OCI-M2 (cell line): ENCODE results near the gene SEC61B.
A peak's percentile ranks its signal among the peaks of the same experiment; 100 is the strongest.

Experiments
- DNase-seq: peaks from one replicate; lab custom pipeline; 2025; ENCODE audit not compliant: unreplicated experiment; lab: John Stamatoyannopoulos, UW

Gene SEC61B

DNA sequence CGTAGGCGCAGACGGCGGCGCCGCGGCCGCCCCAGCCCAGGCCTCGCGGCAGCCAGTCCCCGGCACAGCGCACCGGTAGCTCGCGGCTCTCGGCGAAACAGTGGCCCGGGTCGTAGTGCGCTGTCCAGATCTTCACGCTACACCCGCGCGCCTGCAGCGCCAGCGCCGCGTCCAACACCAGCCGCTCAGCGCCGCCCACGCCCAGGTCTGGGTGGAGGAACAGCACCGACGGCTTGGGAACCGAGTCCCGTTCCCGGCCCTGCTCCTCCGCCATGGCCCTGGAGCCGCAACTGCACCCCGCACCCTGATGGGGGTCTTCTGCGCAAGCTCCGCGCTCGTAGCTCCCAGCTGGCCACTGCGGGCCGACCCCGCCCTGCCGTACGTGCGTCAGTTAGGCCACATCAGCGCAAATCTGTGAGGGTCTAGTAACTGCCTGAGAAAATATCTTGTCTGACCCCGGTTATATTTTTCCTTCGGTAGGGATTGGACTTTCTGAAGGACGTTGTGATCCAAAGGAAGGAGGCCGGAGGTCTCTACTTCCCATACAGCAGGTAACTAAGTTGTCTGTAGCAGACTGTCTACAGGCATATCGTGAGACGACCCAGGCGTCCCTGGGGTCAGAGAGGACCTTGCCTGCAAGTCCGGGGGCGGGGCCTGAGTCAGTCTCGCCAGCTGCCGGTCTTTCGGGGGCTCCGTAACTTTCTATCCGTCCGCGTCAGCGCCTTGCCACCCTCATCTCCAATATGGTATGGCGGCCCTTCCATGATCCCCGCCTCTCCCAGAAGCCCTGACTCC lies at the start of gene SEC61B, which contains the start of gene ALG2:
Gene SEC61B (plus strand): TSS at position 662 of the 795 bp plus-strand sequence. CDS start 82 bp downstream, at position 744.
Gene ALG2 (minus strand): TSS at position 322 of the 795 bp plus-strand sequence. CDS start 48 bp downstream, at position 274.
- DNase-seq, result peak; percentile 64

DNA sequence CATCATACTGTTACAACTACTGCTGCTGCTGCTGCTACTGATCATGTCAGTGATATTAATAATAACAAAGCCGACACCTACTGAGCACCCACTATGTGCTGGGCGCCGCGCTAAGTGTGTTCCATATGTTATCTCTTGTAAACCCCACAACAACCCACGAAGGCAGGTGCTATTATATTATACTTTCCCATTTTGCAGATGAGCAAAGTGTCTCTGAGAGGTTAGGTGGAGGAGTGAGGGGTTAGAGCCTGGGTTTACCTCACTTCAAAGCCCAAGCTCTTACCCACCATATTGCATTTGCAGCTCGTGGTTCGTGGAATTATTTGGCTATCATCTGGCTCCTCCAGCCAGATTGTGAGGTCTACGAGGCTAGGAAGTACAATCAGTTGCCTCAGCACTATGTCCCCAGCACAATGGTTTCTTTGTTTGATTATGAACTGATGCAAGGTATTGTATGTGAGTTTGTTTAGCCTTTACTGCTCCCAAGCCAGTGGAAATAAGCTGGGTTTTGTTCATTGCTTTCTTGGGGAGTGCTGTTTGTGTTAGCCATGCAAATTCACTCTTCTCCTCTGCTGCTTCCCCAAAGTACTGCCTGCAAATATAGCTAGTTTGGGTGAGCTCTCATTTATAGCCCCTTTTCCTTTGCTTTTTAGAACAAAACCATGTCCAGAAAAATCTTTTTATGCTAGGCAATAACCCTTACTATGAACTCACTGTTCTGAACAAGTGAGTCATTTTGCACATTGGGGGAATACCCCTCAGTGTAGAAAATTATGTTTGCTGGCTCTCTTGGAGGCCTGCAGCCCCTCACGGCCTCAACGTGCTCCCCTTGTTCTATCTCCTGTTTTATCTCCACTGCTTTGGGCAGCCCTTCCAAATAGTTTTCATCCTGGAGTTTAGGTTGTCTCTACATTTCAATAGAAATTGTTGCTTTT lies 48.2 kb upstream of the SEC61B start:
- no peak for DNase-seq

DNA sequence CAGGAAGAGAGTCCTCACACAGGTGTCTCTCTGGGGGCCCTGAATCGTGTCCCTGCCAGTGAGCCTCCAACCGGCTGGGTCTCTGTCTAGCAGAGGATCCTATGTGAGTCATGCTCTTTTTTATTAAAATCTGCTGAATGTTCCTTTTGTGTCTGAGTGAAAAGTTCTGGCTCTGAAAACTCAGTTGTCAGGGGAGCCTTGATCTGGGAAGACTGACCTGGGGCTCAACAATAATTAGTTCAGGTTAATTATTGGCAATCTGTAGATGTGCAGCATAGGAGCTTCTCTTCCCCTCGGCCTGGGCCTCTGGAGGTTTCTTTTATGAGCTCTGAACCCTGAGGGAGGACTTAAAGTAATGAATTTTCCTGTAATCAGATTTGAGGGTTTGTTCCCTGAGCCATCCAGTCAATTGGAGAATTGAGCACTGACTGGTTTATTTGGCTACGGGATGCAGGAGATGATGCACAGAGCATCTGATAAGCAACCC lies 45.5 kb upstream of the SEC61B start:
- DNase-seq, result no peak

DNA sequence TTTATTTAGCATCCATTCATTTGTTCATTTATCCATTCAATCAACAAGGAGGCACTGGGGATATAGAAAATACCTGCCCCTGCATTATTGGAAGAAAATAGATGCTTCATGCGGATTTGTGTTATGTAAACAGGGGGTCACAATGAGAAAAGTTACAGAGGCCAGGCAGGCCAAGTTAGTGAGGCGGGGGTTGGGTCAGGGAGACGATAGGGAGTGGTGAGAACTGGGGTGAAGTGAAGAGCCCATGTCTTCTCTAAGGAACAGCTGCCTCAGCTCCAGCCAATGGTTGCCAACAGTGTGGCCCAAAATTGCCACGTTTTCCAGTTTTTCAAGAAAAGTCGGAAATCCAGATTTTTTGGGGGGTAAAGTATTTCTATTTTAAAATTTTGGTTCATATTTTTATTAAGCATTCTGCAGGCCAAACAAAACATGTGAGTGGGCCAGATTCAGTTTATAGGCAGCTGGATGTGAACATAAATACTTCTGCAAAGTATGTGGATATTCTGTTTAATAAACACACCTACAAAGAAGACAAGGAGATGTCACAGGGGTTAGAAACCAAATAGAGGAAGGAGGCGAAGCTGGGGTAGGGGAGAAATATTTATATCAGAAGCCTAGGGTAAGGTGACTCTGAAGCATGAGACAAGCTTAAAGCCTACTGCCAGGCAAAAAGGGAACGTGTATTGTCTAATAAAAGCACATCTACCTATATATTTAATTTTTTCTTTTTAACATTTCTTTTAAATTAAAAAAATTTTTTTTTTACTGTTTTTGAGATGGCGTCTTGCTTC lies 44.3 kb upstream of the SEC61B start:
- DNase-seq, result no peak

DNA sequence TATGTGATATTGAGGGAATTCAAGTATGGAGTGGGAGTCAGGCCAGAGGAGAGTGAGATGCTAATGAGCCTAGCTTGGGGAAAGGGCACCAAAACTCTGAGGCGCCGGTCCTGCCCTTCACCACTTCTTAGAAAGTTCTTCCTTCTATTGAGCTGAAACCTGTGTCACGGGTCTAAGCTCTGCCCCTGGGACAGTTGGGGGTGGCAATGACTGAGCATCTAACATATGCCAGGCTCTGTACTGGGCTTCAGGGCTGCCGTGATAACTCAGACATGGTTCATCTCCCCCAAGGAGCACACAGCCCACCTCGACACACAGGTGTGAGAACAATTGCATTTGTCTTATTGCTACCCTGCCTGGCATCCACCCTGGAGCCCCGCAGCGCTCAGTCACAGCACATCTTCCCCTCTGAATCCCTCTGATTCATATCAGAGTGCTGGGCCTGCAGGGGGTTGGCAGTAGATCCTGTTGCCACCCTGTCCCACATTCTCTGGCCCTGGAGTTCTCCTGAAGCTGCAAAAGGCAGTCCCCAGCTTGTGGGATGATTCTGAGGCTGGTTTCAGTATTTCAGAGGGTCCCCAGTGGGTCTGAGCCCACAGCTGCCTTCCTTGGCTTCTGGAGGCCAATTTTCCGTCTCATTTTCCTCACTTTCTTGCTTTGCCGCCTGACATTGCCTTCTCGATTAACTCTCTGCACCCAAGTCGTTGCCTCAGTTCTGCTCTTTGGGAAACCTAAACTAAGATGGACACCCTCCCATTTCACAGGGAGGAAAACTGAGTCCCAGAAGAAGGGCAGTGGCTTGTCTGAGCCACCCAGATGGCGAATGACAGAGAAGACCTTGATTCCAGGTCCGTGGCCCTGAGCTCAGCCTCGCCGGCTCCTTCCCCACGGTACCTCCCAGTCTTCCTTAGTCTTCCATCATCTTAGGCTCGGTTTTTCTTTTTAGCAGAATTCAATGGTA lies 42.9 kb upstream of the SEC61B start:
- DNase-seq, result no peak

DNA sequence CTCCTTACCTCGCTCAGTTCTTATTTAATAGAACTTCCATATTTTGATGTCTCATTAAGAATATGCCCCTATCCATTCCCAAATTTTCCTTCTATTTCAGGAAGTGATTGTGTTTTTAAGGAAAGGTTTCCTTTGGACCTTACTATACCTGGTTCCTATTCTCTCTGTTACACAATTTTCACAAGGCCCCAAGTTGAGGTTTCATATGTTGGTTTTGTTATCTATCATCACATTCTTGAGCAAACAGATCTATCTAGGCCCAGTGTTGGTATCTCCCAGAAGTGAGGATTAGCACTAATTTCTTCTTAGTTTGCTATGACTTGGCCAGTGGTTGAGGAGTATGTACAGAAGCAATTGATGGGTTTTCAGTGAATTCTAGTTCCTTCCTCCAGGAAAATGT lies 41.9 kb upstream of the SEC61B start:
- no peak for DNase-seq

DNA sequence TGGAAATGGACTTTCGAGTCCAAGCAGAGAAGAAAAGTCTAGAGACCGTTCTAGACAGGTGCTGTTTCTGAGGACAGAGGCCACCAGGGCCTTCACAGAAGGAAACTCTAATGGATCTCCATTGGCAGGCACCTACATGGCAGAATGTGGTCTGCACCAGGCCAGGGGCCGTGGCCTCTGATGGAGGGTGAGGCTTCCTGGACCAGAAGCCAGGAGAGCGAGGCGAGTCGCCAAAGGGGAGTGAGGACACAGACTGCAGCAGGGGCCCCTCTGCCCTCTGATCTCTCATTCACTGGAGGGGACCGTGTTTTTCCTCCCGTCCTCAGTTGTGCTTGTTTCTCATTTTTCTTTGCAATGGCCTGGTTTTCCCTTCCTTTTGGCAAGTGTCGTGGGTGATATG lies 41.4 kb upstream of the SEC61B start:
- no peak for DNase-seq

DNA sequence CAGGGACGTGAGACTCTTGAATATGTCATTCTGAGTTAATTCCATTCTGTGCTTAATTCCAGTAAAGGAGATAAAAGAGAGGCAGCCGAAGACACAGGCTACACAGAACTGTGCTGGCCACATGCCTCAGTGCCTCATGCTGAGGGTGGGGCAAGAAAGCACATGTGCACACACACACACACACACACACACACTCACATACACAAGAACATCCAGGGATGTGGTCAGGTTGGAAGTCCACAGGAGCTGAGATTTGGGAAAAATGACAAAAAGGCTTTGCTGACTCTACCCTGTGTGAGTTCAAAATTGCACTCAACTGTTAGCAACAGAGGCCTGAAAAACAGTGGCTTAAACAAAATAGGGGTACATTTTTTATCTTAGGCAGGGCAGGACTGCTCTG lies 40.9 kb upstream of the SEC61B start:
- DNase-seq, result no peak

DNA sequence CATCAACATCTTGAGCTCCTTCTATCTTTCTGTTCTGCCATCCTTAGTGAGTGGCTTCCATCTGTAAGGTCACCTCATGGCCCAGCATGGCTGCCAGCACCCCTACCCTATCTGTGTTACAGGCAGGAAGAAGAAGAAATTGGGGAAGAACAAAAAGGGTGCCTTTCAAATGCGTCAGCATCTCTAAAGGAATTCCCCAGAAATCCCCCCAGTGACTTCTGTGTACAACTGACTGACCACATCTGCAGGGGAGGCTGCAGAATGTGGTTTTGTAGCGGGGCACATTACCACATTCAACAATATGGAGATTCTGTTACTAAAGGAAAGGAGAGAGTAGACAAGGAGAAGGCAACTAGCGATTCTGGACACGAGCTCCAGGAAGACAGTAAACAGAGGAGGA lies 40.5 kb upstream of the SEC61B start:
- DNase-seq, result no peak

DNA sequence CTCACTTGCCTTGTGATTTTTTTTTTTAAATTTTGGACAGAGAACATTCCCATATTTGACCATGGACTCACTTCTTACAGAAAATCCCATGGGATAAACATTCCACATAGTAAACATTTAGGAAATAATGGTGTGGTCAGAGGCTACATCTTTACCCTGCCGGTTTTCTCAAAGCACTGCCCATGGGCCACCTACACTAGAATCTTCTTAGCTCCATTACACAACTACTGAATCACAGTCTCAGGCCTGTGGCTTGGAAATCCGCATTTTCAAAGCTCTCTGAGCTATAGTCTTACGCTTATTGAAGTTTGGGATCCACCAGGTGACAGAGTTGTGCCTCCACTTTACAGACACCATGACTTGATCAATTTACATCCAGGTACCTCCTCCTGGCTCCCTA lies 39.7 kb upstream of the SEC61B start:
- DNase-seq, result no peak

DNA sequence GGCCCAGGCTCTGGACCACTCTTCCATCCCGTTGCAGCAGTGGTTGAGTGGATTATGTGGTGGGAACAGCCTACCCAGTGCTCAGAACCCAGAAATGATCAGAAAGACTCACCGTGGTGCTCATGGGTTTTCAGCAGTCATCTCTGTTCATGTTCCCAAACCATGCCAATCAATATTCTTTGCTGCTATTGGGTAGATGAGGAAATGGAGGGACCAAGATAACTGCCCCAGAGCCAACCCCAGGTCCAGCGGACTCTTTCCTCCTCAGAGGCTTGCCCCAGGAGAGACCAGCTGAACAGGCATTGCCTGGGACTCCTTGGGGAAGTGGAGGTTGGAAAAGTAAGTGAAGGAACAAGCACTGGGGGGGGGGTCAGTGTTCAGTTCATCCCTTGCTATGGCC lies 38.5 kb upstream of the SEC61B start:
- DNase-seq, result no peak

DNA sequence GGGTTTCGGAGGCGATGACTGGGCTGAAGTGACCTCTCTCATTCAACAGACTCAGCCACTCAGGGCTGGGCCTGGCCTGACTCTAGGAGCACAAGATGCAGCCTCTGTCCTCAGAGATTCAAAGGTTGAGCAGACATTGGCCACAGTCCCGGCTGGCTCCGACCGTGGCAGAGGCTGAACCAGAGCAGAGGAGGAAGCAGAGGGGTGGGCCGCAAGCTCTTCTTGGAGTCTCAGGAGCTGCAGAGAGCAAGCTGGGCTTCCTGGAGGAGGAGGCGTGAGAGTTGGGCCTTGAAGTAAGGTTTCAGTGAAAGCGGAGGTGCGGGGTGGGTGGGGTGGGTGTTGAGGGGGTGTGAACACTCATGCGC lies 38.0 kb upstream of the SEC61B start:
- DNase-seq, result no peak

DNA sequence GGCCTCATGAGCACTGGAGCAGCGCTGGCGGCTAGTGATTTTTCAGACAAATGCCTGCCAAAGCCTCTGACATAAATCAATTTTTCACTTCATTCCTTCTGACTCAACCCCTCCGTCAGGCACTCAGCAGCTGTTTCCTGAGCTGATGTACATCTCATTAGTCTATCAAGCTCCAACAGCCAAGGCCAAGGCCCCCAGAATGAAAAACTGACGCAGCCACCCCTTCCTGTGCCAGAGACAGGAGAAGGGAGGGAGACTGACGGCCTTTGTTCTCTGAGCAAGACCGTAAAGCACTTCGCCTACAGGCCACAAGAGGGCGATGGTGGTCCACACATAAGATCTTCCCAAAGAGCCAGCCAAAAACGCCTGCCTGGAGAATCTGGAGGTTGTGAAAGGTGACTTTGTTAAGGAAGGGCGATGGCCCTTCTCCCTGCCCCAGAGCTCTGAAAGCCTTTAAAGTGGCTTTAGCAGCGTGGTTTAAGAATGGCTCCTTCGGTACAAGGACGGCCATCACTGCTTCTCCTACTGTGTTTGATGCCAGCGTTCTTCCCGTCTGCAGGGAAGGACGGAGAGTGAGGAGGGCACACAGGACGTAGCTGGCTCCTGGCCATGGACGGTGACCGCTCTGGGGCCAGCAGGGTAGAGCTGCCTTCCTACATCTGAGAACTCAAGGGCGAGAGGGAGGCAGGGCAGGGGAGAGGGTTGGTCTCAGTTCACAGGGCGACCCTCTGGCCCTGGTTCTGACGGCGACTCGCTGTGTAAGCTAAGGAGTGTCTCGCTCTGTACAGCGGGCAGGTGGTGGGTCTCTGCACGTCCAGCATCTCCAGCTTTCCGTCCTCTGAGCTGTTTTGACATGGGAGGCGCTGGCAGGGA lies 37.4 kb upstream of the SEC61B start:
- DNase-seq, result peak; percentile 6

DNA sequence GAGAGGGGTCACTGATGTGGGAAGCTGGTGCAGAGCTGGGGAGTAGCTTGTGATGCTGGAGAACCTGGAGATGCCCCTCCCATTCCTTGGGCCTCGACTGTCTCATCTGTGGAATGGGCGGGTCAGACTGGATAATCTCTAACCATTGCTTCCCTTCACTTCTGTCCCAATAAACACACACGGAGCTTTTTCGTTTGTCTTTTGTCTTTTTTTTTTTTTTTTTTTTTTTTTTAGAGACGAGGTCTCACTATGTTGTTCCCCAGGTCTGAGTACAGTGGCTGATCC lies 36.8 kb upstream of the SEC61B start:
- no peak for DNase-seq

DNA sequence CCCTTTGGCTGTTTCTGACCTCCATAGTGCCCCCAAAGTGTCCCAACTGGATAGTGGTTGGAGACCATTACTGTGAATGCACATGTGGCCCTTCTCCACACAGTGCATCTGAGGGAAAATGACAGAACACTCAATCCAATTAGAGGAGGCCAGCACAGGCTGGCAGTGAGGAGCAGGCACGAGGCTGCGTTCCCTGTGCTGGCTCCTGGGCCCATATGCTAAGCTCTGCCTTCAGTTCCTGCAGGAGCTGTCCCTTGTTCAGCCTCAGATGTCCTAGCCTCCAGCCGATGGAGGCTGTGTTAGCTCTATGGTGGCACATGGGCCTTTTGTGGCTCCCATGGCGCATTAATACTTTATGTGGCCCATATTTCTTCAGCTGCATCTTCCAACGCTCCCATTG lies 36.1 kb upstream of the SEC61B start:
- no peak for DNase-seq

DNA sequence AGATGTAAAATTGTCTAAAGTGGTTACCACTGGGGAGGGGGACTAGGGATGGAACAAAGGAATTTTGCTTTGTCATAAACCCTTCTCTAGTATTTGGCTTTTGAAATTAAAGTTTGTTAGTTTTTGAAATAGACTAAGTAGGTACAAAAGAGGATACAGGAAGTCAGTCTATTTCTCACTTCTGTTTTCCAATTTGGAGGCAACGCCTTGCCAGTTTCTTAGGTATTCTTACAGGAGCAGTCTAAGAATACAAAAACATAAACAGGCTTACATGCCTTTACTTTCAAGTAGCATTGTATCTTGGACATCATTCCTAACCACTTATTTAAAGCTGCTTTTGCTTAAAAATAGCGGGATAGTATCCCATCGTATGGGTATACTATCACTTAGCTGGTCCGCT lies 34.8 kb upstream of the SEC61B start:
- no peak for DNase-seq

DNA sequence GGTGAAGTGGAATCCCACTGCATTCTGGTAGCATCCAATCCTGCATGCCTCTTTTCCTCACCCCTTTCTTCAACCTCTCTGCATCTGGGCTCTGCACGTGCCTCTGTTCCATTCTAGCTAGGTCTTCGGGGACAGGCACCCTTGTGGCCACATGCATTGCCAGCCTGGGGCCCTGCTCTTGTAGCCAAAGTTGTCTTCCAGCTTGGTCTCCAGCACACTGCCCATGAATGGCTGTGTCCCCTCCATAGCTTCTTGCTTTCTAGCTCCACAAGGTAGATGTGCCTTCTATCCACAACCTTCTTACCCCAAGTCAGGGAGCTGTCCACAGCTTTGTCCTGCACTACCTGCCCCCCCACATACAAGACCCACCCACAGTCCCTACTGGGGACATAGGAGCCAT lies 32.9 kb upstream of the SEC61B start:
- no peak for DNase-seq

DNA sequence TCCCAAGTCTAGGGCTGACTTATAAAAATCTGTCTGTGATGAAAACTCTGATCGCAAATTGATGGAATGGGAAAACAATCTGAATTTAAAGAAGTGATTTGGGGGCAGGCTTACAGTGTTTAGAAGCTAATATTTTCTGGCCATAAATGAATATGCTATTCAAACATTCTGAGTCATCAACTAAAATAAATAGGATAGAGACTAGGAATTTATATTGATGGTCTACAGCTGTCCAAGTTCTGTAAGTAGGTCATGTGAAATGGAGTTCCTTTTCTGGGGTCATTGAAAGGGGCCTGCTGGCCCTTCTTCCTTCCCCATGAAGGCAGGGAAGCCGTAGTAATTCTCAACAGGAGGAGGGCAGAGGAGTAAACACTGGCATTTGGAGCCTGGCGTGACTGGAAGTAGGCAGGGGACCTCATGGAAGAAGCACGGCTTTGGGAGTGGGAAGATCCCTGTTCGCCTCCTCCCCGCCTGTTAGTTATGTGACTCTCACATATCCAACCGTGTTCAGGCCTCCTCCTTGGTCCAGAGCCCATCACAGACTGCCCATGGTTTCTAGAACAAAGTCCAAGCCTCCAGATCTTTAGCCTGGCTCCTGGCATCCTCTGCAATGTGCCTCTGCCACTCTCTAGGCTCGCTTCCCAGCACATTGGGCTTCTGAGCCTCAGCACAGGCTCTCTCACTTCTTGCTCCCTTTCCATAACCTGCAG lies 32.0 kb upstream of the SEC61B start:
- DNase-seq, result no peak
